GM23338 (cell line): ENCODE data around the gene TPI1. TPM values are rescaled to one million over a fixed set of nuclear protein-coding genes. Genes with fewer than 3 reads are reported as not detected.

Source experiments
- ATAC-seq: fragments of 200-7000 bp; cut with Tn5 transposase; 3 replicates; pipeline ENCODE4 v1.9.1; 2020
- DNase-seq: peaks from one replicate; pipeline ENCODE4 v3.0.0-alpha.2; 2015; ENCODE audit warnings: low spot score
- H2AFZ ChIP-seq: fragments of 200-600 bp; sonication (generic); 2 replicates; pipeline ENCODE4 v1.8.0; 2016; ENCODE audit warnings: antibody characterized with exemption, mild to moderate bottlenecking, moderate library complexity
- H3F3A ChIP-seq: fragments of 200-600 bp; sonication (generic); replicated peaks from 2 replicates; pipeline ENCODE4 v1.8.0; 2017; ENCODE audit warnings: antibody characterized with exemption, mixed run types, low read depth
- H3K27ac ChIP-seq: fragments of 200-600 bp; sonication (generic); 2 replicates; pipeline ENCODE4 v1.6.1; 2016; ENCODE audit warnings: low read depth
- H3K27me3 ChIP-seq: fragments of 200-600 bp; sonication (generic); 2 replicates; pipeline ENCODE4 v1.8.0; 2016; ENCODE audit warnings: mild to moderate bottlenecking, mixed run types, moderate library complexity; ENCODE audit not compliant: insufficient read depth
- H3K36me3 ChIP-seq: fragments of 200-600 bp; sonication (generic); 2 replicates; pipeline ENCODE4 v1.8.0; 2016; ENCODE audit warnings: mild to moderate bottlenecking; ENCODE audit not compliant: insufficient read depth
- H3K4me1 ChIP-seq: fragments of 200-600 bp; sonication (generic); 2 replicates; pipeline ENCODE4 v1.8.0; 2016; ENCODE audit warnings: mild to moderate bottlenecking, moderate library complexity; ENCODE audit not compliant: insufficient read depth
- H3K4me2 ChIP-seq: fragments of 200-600 bp; sonication (generic); 2 replicates; pipeline ENCODE4 v1.7.1; 2017; ENCODE audit warnings: mixed run types
- H3K4me3 ChIP-seq: fragments of 200-600 bp; sonication (generic); 2 replicates; pipeline ENCODE4 v1.6.1; 2016; ENCODE audit warnings: mixed run types
- H3K79me2 ChIP-seq: fragments of 200-600 bp; sonication (generic); replicated peaks from 2 replicates; pipeline ENCODE4 v1.8.0; 2017; ENCODE audit warnings: mild to moderate bottlenecking; ENCODE audit not compliant: insufficient read depth
- H3K9me2 ChIP-seq: fragments of 200-600 bp; sonication (generic); 2 replicates; pipeline ENCODE4 v1.8.0; 2017; ENCODE audit not compliant: insufficient read depth
- H4K20me1 ChIP-seq: fragments of 200-600 bp; sonication (generic); replicated peaks from 2 replicates; pipeline ENCODE4 v1.8.0; 2017; ENCODE audit warnings: mild to moderate bottlenecking; ENCODE audit not compliant: insufficient read depth
- H3K27ac Mint-ChIP-seq: 2 replicates; pipeline ENCODE4 v1.8.0; 2020; ENCODE audit warnings: inconsistent platforms, mild to moderate bottlenecking, moderate library complexity, mixed read lengths
- H3K27me3 Mint-ChIP-seq: 3 replicates; pipeline ENCODE4 v1.8.0; 2022; ENCODE audit warnings: low read depth, mild to moderate bottlenecking, moderate library complexity, mixed read lengths, inconsistent platforms; ENCODE audit not compliant: insufficient read depth, poor library complexity
- H3K36me3 Mint-ChIP-seq: 3 replicates; pipeline ENCODE4 v1.8.0; 2021; ENCODE audit warnings: low read depth, mild to moderate bottlenecking, inconsistent platforms, moderate library complexity, mixed read lengths
- H3K4me1 Mint-ChIP-seq: 3 replicates; pipeline ENCODE4 v1.8.0; 2020; ENCODE audit warnings: mild to moderate bottlenecking, inconsistent platforms, mixed read lengths
- H3K4me3 Mint-ChIP-seq: 3 replicates; pipeline ENCODE4 v1.8.0; 2021; ENCODE audit warnings: moderate library complexity, mild to moderate bottlenecking, inconsistent platforms, mixed read lengths
- H3K9me3 Mint-ChIP-seq: 3 replicates; pipeline ENCODE4 v1.8.0; 2020; ENCODE audit warnings: moderate library complexity, mild to moderate bottlenecking, inconsistent platforms, mixed read lengths
- CREB1 ChIP-seq: fragments of 250-450 bp; sonication (Bioruptor Pico); IDR thresholded peaks from 2 replicates; pipeline ENCODE4 v1.5.0; 2020; ENCODE audit warnings: low read depth, mild to moderate bottlenecking, moderate library complexity
- CTCF ChIP-seq, 2 experiments: fragments of 200-600 bp in 1 of 2; sonication (generic) in 1 of 2; conservative IDR thresholded peaks; 2 replicates each; pipeline versions ENCODE4 v1.5.1 to v1.6.1; 2016 to 2017; ENCODE audit warnings: antibody characterized with exemption in 2 of 2, low read depth in 2 of 2, mild to moderate bottlenecking in 2 of 2, moderate library complexity in 1 of 2
- ETS1 ChIP-seq: IDR thresholded peaks from 2 replicates; pipeline ENCODE4 v1.6.1; 2016; ENCODE audit warnings: antibody characterized with exemption
- EZH2 ChIP-seq: fragments of 200-600 bp; sonication (generic); IDR thresholded peaks from one replicate; pipeline ENCODE4 v1.8.0; 2017; ENCODE audit warnings: antibody characterized with exemption, mild to moderate bottlenecking, low read depth; ENCODE audit not compliant: unreplicated experiment
- EZH2phosphoT487 ChIP-seq: fragments of 200-600 bp; sonication (generic); IDR thresholded peaks from one replicate; pipeline ENCODE4 v1.8.1; 2018; ENCODE audit warnings: antibody characterized with exemption; ENCODE audit not compliant: unreplicated experiment
- JUNB ChIP-seq: IDR thresholded peaks from one replicate; pipeline ENCODE4 v1.6.1; 2016; ENCODE audit warnings: antibody characterized with exemption; ENCODE audit not compliant: unreplicated experiment
- NANOG ChIP-seq: IDR thresholded peaks from 2 replicates; pipeline ENCODE4 v1.6.1; 2016; ENCODE audit warnings: antibody characterized with exemption, borderline replicate concordance
- POLR2AphosphoS5 ChIP-seq: IDR thresholded peaks from 2 replicates; pipeline ENCODE4 v1.6.1; 2016; ENCODE audit warnings: antibody characterized with exemption, low read depth
- STAT1 ChIP-seq: IDR thresholded peaks from one replicate; pipeline ENCODE4 v1.6.1; 2016; ENCODE audit warnings: antibody characterized with exemption; ENCODE audit not compliant: unreplicated experiment
- ZNF114 ChIP-seq: fragments of 250-450 bp; sonication (Bioruptor Pico); IDR thresholded peaks from 2 replicates; pipeline ENCODE4 v1.5.0; 2020; ENCODE audit warnings: mild to moderate bottlenecking, moderate library complexity
- ZNF331 ChIP-seq: fragments of 250-450 bp; sonication (Bioruptor Pico); IDR thresholded peaks from 2 replicates; pipeline ENCODE4 v1.5.0; 2020; ENCODE audit warnings: low read depth, mild to moderate bottlenecking, moderate library complexity
- polyA plus RNA-seq: library from polyadenylated mRNA; unstranded; fragments of >200 nt; fragmentation: Nextera tagmentation; extraction: Ambion mirVana; gene quantifications from 2 replicates; pipeline ENCODE4 v1.2.1, GENCODE V29; 2016
- total RNA-seq: library from RNA; depleted of rRNA; stranded (reverse); fragments of >200 nt; shearing (Covaris generic); gene quantifications from 2 replicates; pipeline ENCODE4 v1.2.3, GENCODE V29; 2014
- TF ChIP-seq, protein P1 (sequence below): fragments of 250-450 bp; sonication (Bioruptor Pico); IDR thresholded peaks from 2 replicates; pipeline ENCODE4 v1.5.0; 2020; ENCODE audit warnings: mild to moderate bottlenecking, moderate library complexity
- TF ChIP-seq, protein P2 (sequence below): IDR thresholded peaks from one replicate; pipeline ENCODE4 v1.6.1; 2018; ENCODE audit warnings: antibody characterized with exemption; ENCODE audit not compliant: unreplicated experiment

The TPI1 gene
- total and polyA plus RNA-seq, 2 experiments from 2014 or later: 737 to 822 TPM

DNA sequence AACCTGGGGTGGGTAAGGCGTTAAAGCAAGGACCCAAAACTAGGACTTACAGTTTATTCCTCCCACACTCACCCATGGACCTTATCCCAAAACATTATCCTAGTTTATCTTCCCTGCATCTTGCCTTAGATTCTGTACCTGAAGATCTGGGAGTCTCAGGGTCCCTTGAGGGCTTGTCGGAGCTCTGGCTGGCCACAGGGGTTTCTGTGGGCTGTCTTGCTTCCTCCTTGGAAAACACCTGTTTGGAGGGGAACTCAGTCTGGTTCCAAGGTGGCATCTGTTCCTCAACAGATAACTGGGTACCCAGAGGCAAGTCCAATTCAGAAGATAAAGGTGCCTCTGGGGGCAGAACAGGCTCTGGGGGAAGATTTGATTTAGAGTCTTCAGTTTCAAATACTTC lies 17.9 kb upstream of the TPI1 start (continued):
- TF ChIP-seq, protein P1, sequence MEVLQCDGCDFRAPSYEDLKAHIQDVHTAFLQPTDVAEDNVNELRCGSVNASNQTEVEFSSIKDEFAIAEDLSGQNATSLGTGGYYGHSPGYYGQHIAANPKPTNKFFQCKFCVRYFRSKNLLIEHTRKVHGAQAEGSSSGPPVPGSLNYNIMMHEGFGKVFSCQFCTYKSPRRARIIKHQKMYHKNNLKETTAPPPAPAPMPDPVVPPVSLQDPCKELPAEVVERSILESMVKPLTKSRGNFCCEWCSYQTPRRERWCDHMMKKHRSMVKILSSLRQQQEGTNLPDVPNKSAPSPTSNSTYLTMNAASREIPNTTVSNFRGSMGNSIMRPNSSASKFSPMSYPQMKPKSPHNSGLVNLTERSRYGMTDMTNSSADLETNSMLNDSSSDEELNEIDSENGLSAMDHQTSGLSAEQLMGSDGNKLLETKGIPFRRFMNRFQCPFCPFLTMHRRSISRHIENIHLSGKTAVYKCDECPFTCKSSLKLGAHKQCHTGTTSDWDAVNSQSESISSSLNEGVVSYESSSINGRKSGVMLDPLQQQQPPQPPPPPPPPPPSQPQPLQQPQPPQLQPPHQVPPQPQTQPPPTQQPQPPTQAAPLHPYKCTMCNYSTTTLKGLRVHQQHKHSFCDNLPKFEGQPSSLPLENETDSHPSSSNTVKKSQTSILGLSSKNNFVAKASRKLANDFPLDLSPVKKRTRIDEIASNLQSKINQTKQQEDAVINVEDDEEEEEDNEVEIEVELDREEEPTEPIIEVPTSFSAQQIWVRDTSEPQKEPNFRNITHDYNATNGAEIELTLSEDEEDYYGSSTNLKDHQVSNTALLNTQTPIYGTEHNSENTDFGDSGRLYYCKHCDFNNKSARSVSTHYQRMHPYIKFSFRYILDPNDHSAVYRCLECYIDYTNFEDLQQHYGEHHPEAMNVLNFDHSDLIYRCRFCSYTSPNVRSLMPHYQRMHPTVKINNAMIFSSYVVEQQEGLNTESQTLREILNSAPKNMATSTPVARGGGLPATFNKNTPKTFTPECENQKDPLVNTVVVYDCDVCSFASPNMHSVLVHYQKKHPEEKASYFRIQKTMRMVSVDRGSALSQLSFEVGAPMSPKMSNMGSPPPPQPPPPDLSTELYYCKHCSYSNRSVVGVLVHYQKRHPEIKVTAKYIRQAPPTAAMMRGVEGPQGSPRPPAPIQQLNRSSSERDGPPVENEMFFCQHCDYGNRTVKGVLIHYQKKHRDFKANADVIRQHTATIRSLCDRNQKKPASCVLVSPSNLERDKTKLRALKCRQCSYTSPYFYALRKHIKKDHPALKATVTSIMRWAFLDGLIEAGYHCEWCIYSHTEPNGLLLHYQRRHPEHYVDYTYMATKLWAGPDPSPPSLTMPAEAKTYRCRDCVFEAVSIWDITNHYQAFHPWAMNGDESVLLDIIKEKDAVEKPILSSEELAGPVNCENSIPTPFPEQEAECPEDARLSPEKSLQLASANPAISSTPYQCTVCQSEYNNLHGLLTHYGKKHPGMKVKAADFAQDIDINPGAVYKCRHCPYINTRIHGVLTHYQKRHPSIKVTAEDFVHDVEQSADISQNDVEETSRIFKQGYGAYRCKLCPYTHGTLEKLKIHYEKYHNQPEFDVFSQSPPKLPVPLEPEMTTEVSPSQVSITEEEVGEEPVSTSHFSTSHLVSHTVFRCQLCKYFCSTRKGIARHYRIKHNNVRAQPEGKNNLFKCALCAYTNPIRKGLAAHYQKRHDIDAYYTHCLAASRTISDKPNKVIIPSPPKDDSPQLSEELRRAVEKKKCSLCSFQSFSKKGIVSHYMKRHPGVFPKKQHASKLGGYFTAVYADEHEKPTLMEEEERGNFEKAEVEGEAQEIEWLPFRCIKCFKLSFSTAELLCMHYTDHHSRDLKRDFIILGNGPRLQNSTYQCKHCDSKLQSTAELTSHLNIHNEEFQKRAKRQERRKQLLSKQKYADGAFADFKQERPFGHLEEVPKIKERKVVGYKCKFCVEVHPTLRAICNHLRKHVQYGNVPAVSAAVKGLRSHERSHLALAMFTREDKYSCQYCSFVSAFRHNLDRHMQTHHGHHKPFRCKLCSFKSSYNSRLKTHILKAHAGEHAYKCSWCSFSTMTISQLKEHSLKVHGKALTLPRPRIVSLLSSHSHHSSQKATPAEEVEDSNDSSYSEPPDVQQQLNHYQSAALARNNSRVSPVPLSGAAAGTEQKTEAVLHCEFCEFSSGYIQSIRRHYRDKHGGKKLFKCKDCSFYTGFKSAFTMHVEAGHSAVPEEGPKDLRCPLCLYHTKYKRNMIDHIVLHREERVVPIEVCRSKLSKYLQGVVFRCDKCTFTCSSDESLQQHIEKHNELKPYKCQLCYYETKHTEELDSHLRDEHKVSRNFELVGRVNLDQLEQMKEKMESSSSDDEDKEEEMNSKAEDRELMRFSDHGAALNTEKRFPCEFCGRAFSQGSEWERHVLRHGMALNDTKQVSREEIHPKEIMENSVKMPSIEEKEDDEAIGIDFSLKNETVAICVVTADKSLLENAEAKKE: no peak
- TF ChIP-seq STAT1: no peak

DNA sequence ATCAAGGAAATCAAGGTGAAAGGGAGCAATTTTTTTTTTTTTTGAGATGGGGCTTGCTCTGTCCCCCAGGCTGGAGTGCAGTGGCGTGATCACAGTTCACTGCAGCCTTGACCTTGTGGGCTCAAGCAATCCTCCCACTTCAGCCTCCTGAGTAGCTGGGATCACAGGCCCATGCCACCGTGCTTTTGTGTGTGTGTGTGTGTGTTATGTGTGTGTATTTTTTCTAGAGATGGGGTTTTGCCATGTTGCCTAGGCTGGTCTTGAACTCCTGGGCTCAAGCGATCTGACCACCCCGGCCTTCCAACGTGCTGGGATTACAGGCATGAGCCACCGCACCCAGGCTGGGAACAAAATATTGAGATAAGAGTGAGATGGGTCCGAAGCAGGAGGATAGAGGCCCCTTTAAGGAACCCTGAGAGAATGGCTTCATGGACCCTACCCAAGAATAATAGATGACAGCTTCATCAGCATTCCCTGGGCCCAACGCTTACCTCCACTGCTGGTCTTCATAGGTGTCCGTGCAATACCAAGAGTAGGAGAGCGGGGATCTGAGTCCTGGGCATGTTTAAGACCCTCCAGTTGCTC lies 17.3 kb upstream of the TPI1 start:
- H3F3A ChIP-seq: peaks cover 14% of the 10 kb centered on the region; the same call in 1 of the 2 replicates
- no peak for ATAC-seq
- H2AFZ ChIP-seq: no peak overlapping the region
- no peaks in the 10 kb centered on the region for H3K9me2 ChIP-seq
- H3K4me3 ChIP-seq: peak overlapping the region; percentile 80
- Mint-ChIP-seq H3K36me3 (peaks cover 49% of the 10 kb centered on the region), H3K9me3 (no peaks in the 10 kb centered on the region), H3K4me3 (peak overlapping the region; percentile 95), H3K27ac (0 out of 2 replicates have a peak overlapping the region, but pooled peaks have one; percentile 21), H3K27me3 (peaks cover 31% of the 10 kb centered on the region), H3K4me1 (peaks cover 15% of the 10 kb centered on the region)
- H3K79me2 ChIP-seq: peaks cover 36% of the 10 kb centered on the region
- H3K27me3 ChIP-seq: no peaks in the 10 kb centered on the region
- H3K27ac ChIP-seq: no peak overlapping the region
- H3K4me1 ChIP-seq: peaks cover 19% of the 10 kb centered on the region
- peak overlapping the region; percentile 78 for H3K4me2 ChIP-seq
- peaks cover 21% of the 10 kb centered on the region for H3K36me3 ChIP-seq
- DNase-seq: no peak
- H4K20me1 ChIP-seq: peaks cover 4% of the 10 kb centered on the region; the same call in 1 of the 2 replicates
- no peak for TF ChIP-seq JUNB
- no peak for TF ChIP-seq EZH2
- no peak for TF ChIP-seq ZNF114 (CRISPR knock-in tag)
- TF ChIP-seq CTCF (conservative IDR thresholded peaks at IDR 0.05; ENCODE audit: low read depth in 2 of 2): no peak
- no peak for TF ChIP-seq POLR2AphosphoS5
- TF ChIP-seq ETS1: no peak
- TF ChIP-seq EZH2phosphoT487: no peak
- no peak for TF ChIP-seq NANOG
- no peak for TF ChIP-seq ZNF331 (CRISPR knock-in tag)
- TF ChIP-seq CREB1: no peak
- TF ChIP-seq, protein P2, sequence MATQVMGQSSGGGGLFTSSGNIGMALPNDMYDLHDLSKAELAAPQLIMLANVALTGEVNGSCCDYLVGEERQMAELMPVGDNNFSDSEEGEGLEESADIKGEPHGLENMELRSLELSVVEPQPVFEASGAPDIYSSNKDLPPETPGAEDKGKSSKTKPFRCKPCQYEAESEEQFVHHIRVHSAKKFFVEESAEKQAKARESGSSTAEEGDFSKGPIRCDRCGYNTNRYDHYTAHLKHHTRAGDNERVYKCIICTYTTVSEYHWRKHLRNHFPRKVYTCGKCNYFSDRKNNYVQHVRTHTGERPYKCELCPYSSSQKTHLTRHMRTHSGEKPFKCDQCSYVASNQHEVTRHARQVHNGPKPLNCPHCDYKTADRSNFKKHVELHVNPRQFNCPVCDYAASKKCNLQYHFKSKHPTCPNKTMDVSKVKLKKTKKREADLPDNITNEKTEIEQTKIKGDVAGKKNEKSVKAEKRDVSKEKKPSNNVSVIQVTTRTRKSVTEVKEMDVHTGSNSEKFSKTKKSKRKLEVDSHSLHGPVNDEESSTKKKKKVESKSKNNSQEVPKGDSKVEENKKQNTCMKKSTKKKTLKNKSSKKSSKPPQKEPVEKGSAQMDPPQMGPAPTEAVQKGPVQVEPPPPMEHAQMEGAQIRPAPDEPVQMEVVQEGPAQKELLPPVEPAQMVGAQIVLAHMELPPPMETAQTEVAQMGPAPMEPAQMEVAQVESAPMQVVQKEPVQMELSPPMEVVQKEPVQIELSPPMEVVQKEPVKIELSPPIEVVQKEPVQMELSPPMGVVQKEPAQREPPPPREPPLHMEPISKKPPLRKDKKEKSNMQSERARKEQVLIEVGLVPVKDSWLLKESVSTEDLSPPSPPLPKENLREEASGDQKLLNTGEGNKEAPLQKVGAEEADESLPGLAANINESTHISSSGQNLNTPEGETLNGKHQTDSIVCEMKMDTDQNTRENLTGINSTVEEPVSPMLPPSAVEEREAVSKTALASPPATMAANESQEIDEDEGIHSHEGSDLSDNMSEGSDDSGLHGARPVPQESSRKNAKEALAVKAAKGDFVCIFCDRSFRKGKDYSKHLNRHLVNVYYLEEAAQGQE: no peak
